ENCODE data around the gene FRS3. TPM values are rescaled to one million over a fixed set of nuclear protein-coding genes. Genes with fewer than 3 reads are reported as not detected.

Gene FRS3
- total RNA-seq, 1 donor = 1.8 TPM

DNA sequence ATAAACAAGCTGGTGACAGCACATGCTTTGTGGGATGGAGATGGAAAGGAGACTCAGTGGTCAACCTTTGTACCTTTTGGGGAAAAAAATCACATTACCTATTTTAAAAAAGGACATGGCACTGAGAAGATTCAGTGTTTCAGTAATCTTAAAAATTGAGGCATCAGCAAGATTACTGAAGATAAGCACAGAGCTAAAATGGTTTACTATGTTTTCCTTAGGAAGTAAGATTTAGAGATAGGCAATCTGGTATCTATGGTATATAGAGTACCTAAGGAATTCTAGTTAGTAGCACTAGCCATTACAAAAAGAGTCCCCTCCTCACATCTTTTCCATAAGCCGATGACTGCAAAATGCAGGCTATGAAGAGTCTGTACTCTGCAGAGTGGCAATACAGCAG, 43.5 kb upstream of the FRS3 start:
- Histone ChIP-seq H3K4me2 (ENCODE audit: insufficient read depth, low read length) (no peak overlapping the region), H4K20me1 (ENCODE audit: insufficient read depth, low read length) (no peaks in the 10 kb centered on the region), H3K79me2 (ENCODE audit: insufficient read depth, low read length) (no peaks in the 10 kb centered on the region), H3K4me3 (ENCODE audit: insufficient read depth, low read length) (no peak overlapping the region), H2AFZ (ENCODE audit: low read length) (no peak overlapping the region), H3K27ac (ENCODE audit: low read depth, low read length) (no peak overlapping the region), H3K27me3 (ENCODE audit: insufficient read depth, low read length) (no peaks in the 10 kb centered on the region), H3K4me1 (ENCODE audit: insufficient read depth, low read length) (peaks cover 23% of the 10 kb centered on the region), H3K36me3 (ENCODE audit: insufficient read depth, low read length) (no peaks in the 10 kb centered on the region), H3K9me3 (ENCODE audit: low read depth, low read length) (no peaks in the 10 kb centered on the region)
- TF ChIP-seq, protein P1, sequence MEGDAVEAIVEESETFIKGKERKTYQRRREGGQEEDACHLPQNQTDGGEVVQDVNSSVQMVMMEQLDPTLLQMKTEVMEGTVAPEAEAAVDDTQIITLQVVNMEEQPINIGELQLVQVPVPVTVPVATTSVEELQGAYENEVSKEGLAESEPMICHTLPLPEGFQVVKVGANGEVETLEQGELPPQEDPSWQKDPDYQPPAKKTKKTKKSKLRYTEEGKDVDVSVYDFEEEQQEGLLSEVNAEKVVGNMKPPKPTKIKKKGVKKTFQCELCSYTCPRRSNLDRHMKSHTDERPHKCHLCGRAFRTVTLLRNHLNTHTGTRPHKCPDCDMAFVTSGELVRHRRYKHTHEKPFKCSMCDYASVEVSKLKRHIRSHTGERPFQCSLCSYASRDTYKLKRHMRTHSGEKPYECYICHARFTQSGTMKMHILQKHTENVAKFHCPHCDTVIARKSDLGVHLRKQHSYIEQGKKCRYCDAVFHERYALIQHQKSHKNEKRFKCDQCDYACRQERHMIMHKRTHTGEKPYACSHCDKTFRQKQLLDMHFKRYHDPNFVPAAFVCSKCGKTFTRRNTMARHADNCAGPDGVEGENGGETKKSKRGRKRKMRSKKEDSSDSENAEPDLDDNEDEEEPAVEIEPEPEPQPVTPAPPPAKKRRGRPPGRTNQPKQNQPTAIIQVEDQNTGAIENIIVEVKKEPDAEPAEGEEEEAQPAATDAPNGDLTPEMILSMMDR (IDR thresholded peaks at IDR 0.05; ENCODE audit: extremely low read depth, low read depth, low read length) = no peak
- DNase-seq (ENCODE audit: insufficient read length, low spot score, missing footprints) = no peak

DNA sequence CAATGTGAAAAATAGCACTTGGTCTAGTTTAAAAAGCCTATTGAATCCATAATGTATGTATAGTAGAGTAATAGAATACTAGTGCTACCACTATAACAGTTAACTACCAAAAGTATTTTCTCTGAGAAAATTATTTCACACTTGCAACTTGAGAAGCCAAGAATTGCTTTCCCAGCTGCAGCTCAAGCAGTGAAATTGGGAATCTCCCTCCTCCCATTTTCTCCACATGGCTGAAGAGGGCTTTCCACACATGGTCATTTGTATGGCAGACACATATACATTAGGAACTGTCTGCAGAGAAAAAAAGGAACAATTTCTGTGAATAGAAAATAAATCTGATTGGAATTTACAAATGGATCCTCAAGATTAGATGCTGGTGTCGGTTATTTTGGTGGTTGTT, 42.3 kb upstream of the FRS3 start:
- H3K27ac ChIP-seq (ENCODE audit: low read depth, low read length) = no peak overlapping the region
- H3K36me3 ChIP-seq (ENCODE audit: insufficient read depth, low read length) = no peaks in the 10 kb centered on the region
- no peaks in the 10 kb centered on the region for H4K20me1 ChIP-seq (ENCODE audit: insufficient read depth, low read length)
- H3K9me3 ChIP-seq (ENCODE audit: low read depth, low read length) = no peaks in the 10 kb centered on the region
- H3K4me2 ChIP-seq (ENCODE audit: insufficient read depth, low read length) = no peak overlapping the region
- H3K4me3 ChIP-seq (ENCODE audit: insufficient read depth, low read length) = no peak overlapping the region
- no peak for DNase-seq (ENCODE audit: insufficient read length, low spot score, missing footprints)
- TF ChIP-seq, protein P1 (IDR thresholded peaks at IDR 0.05; ENCODE audit: extremely low read depth, low read depth, low read length) = no peak
- H3K79me2 ChIP-seq (ENCODE audit: insufficient read depth, low read length) = no peaks in the 10 kb centered on the region
- H3K4me1 ChIP-seq (ENCODE audit: insufficient read depth, low read length) = peaks cover 23% of the 10 kb centered on the region
- H3K27me3 ChIP-seq (ENCODE audit: insufficient read depth, low read length) = no peaks in the 10 kb centered on the region
- H2AFZ ChIP-seq (ENCODE audit: low read length) = no peak overlapping the region

DNA sequence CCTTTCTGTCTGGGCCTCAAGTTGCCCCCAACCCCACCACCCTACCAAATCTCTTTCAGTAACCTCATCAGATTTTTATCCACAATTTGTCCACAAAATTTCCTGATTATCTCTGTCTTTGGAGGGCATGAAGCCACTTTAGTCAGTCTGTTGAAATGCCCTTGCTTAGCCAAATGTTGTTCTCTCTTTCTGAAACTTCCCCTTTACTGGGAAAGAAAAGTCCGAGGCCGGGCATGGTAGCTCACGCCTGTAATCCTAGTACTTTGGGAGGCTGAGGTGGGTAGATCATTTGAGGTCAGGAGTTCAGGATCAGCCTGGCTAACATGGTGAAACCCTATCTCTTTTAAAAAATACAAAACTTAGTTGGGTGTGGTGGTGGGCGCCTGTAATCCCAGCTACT, 41.6 kb upstream of the FRS3 start:
- Histone ChIP-seq H3K27me3 (ENCODE audit: insufficient read depth, low read length) (no peaks in the 10 kb centered on the region), H2AFZ (ENCODE audit: low read length) (no peak overlapping the region), H3K27ac (ENCODE audit: low read depth, low read length) (no peak overlapping the region), H4K20me1 (ENCODE audit: insufficient read depth, low read length) (no peaks in the 10 kb centered on the region), H3K4me1 (ENCODE audit: insufficient read depth, low read length) (peaks cover 23% of the 10 kb centered on the region), H3K4me3 (ENCODE audit: insufficient read depth, low read length) (no peak overlapping the region), H3K4me2 (ENCODE audit: insufficient read depth, low read length) (no peak overlapping the region), H3K9me3 (ENCODE audit: low read depth, low read length) (no peaks in the 10 kb centered on the region), H3K36me3 (ENCODE audit: insufficient read depth, low read length) (no peaks in the 10 kb centered on the region), H3K79me2 (ENCODE audit: insufficient read depth, low read length) (no peaks in the 10 kb centered on the region)
- DNase-seq (ENCODE audit: insufficient read length, low spot score, missing footprints) = no peak
- TF ChIP-seq, protein P1 (IDR thresholded peaks at IDR 0.05; ENCODE audit: extremely low read depth, low read depth, low read length) = no peak

DNA sequence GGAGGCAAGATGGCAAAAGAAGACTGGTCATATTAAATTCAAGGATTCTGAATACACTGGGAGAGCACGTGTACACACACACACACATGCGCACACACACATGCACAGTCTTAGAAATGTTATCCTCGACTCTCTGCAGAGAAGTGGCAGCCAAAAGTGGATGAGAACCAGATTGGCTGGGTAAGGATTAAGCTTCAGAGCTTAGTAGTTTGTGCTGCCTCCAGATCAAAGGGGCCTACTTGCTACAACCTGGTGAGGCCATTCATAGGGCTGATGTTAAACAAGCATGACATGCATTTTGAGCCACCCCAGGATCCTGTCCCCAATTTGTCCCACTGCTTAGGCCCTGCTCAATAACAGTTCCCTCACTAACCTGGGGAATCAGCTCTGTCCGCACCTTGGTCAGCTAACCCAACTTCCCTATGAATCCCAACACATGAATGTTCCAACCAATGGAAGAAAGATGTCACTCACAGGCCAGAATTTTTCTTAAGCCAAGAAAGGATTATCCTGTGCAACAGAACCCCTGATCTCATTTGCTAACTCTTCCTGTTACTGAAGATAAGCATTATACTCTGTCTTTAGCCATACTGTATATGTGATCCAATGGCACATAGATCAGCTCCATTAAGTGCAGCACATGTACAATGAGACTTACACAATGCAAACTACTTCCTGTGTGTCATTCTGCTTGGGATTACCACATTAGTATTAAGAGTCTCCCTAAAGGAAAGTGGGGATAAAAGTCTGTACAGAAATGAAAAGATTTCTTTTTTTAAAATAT, 38.8 kb upstream of the FRS3 start:
- Histone ChIP-seq H3K27me3 (ENCODE audit: insufficient read depth, low read length) (no peaks in the 10 kb centered on the region), H3K36me3 (ENCODE audit: insufficient read depth, low read length) (no peaks in the 10 kb centered on the region), H3K4me3 (ENCODE audit: insufficient read depth, low read length) (no peak overlapping the region), H3K27ac (ENCODE audit: low read depth, low read length) (no peak overlapping the region), H3K4me2 (ENCODE audit: insufficient read depth, low read length) (no peak overlapping the region), H3K9me3 (ENCODE audit: low read depth, low read length) (no peaks in the 10 kb centered on the region), H4K20me1 (ENCODE audit: insufficient read depth, low read length) (no peaks in the 10 kb centered on the region), H3K4me1 (ENCODE audit: insufficient read depth, low read length) (peaks cover under 1% of the 10 kb centered on the region), H3K79me2 (ENCODE audit: insufficient read depth, low read length) (no peaks in the 10 kb centered on the region), H2AFZ (ENCODE audit: low read length) (no peak overlapping the region)
- TF ChIP-seq, protein P1 (IDR thresholded peaks at IDR 0.05; ENCODE audit: extremely low read depth, low read depth, low read length) = no peak
- no peak for DNase-seq (ENCODE audit: insufficient read length, low spot score, missing footprints)
